Measurements from ENCODE around the gene MT1X. TPM values are rescaled to one million over a fixed set of nuclear protein-coding genes. Genes with fewer than 3 reads are reported as not detected.
A peak's percentile ranks its signal among the peaks of the same experiment; 100 is the strongest.

Gene MT1X
- total RNA-seq, 2 donors from 2014 or later = 430 to 1,140 TPM

- Histone ChIP-seq H3K27me3 (no peaks in the 10 kb centered on the region), H3K36me3 (replicated peaks in 1 of 2; ENCODE audit: insufficient read depth in 1 of 2, low read depth in 2 of 2) (no peaks in the 10 kb centered on the region), H3K9me3 (no peaks in the 10 kb centered on the region), H3K4me1 (peaks cover 24% of the 10 kb centered on the region), H3K4me3 (no peak overlapping the region), H3K27ac (no peak overlapping the region)
- intact Hi-C loops (cut with DNase I) = no loop called here
- ATAC-seq (no peak), DNase-seq (no peak)
- no peak for TF ChIP-seq POLR2A (IDR thresholded peaks at IDR 0.05)
- TF ChIP-seq CTCF (IDR thresholded peaks at IDR 0.05) = no peak
- 87 to 92% methylated on average over 1 of the region's 1 CpG for WGBS, 2 donors
Measured at GRCh38 chr16:56640076-56640475, 42.2 kb upstream of the MT1X start.

GRCh38 chr16:56641166-56641565 lies 41.1 kb upstream of the MT1X start:
- Histone ChIP-seq H3K4me3 (no peak overlapping the region), H3K4me1 (peaks cover 24% of the 10 kb centered on the region), H3K27me3 (no peaks in the 10 kb centered on the region), H3K27ac (no peak overlapping the region), H3K36me3 (replicated peaks in 1 of 2; ENCODE audit: insufficient read depth in 1 of 2, low read depth in 2 of 2) (no peaks in the 10 kb centered on the region), H3K9me3 (no peaks in the 10 kb centered on the region)
- TF ChIP-seq POLR2A (IDR thresholded peaks at IDR 0.05) (no peak), CTCF (IDR thresholded peaks at IDR 0.05) (no peak)
- no peak for ATAC-seq
- intact Hi-C loops (cut with DNase I) = no loop called here
- DNase-seq = no peak
- WGBS, 2 donors = 85 to 100% methylated on average over 2 of the region's 2 CpGs

- intact Hi-C loops (cut with DNase I) = no loop called here
- no peak overlapping the region for H3K4me3 ChIP-seq
- TF ChIP-seq POLR2A (IDR thresholded peaks at IDR 0.05) = peak in 2 of 3 donors; percentile 63 to 68
- peak; percentile 34 to 90 (median 72) for TF ChIP-seq CTCF (IDR thresholded peaks at IDR 0.05)
- DNase-seq (peak; percentile 88 to 95 (median 90)), ATAC-seq (peak; percentile 98)
- 2% methylated on average over 16 to 42 of the region's 42 CpGs for WGBS, 2 donors
- no peaks in the 10 kb centered on the region for H3K36me3 ChIP-seq (replicated peaks in 1 of 2; ENCODE audit: insufficient read depth in 1 of 2, low read depth in 2 of 2)
- peaks cover 18% of the 10 kb centered on the region for H3K4me1 ChIP-seq
- H3K27me3 ChIP-seq = no peaks in the 10 kb centered on the region
- H3K9me3 ChIP-seq = no peaks in the 10 kb centered on the region
- H3K27ac ChIP-seq = peak overlapping the region; percentile 54 to 75 (median 70)
Measured at GRCh38 chr16:56643080-56643778, 39.0 kb upstream of the MT1X start.

- ATAC-seq (no peak), DNase-seq (no peak)
- Histone ChIP-seq H3K27me3 (no peaks in the 10 kb centered on the region), H3K4me1 (peaks cover 13% of the 10 kb centered on the region), H3K9me3 (no peaks in the 10 kb centered on the region), H3K4me3 (no peak overlapping the region), H3K27ac (peak overlapping the region in 3 of 4 donors; percentile 64 to 75 (median 75)), H3K36me3 (replicated peaks in 1 of 2; ENCODE audit: insufficient read depth in 1 of 2, low read depth in 2 of 2) (no peaks in the 10 kb centered on the region)
- intact Hi-C loops (cut with DNase I) = no loop called here
- TF ChIP-seq POLR2A (IDR thresholded peaks at IDR 0.05) (no peak), CTCF (IDR thresholded peaks at IDR 0.05) (no peak)
- 32 to 58% methylated on average over 5 of the region's 5 CpGs for WGBS, 2 donors
Measured at GRCh38 chr16:56643833-56644232, 38.4 kb upstream of the MT1X start.

- DNase-seq (no peak), ATAC-seq (no peak)
- no peaks in the 10 kb centered on the region for H3K27me3 ChIP-seq
- H3K27ac ChIP-seq = no peak overlapping the region
- no peaks in the 10 kb centered on the region for H3K9me3 ChIP-seq
- H3K4me3 ChIP-seq = no peak overlapping the region
- no peaks in the 10 kb centered on the region for H3K36me3 ChIP-seq (replicated peaks in 1 of 2; ENCODE audit: insufficient read depth in 1 of 2, low read depth in 2 of 2)
- intact Hi-C loops (cut with DNase I) = no loop called here
- H3K4me1 ChIP-seq = peaks cover 9% of the 10 kb centered on the region
- TF ChIP-seq CTCF (IDR thresholded peaks at IDR 0.05) (no peak), POLR2A (IDR thresholded peaks at IDR 0.05) (no peak)
- WGBS, 2 donors = 81 to 88% methylated on average over 1 of the region's 1 CpG
Measured at GRCh38 chr16:56645311-56645710, 37.0 kb upstream of the MT1X start.
